CD14-positive monocyte (primary cell): ENCODE measurements around the gene NAA10. TPM values are rescaled to one million over a fixed set of nuclear protein-coding genes. Genes with fewer than 3 reads are reported as not detected.

Experiments used
- DNase-seq, 3 donors: peaks; one replicate each; pipeline ENCODE4 v3.0.0-alpha.2; 2011 to 2022
- H2AFZ ChIP-seq: 2 replicates; pipeline ENCODE4 v1.6.0; 2012; ENCODE audit warnings: mild to moderate bottlenecking, low read depth, low read length, inconsistent platforms; ENCODE audit not compliant: insufficient read depth, poor library complexity, severe bottlenecking
- H3K27ac ChIP-seq, 2 donors: 1 replicate in 1 of 2; 2 replicates in 1 of 2; pipeline ENCODE4 v1.5.1; 2012 to 2013; ENCODE audit warnings: low read length in 2 of 2, control low read depth in 1 of 2, inconsistent platforms in 1 of 2, low read depth in 1 of 2, mild to moderate bottlenecking in 1 of 2
- H3K27me3 ChIP-seq, 2 donors: one replicate each; pipeline versions ENCODE4 v1.6.0 to v1.6.1; 2011 to 2013; ENCODE audit warnings: low read length in 2 of 2; ENCODE audit not compliant: control insufficient read depth in 2 of 2, insufficient read depth in 2 of 2
- H3K36me3 ChIP-seq, 2 donors: replicated peaks in 1 of 2; 1 replicate in 1 of 2; 2 replicates in 1 of 2; pipeline versions ENCODE4 v1.5.1 to v1.6.1; 2012 to 2013; ENCODE audit warnings: low read length in 2 of 2, control low read depth in 1 of 2, inconsistent platforms in 1 of 2, mild to moderate bottlenecking in 1 of 2; ENCODE audit not compliant: insufficient read depth in 2 of 2, control insufficient read depth in 1 of 2
- H3K4me1 ChIP-seq, 2 donors: 1 replicate in 1 of 2; 2 replicates in 1 of 2; pipeline versions ENCODE4 v1.5.1 to v1.6.1; 2012 to 2013; ENCODE audit warnings: low read length in 2 of 2, control low read depth in 1 of 2, inconsistent platforms in 1 of 2, mild to moderate bottlenecking in 1 of 2, moderate library complexity in 1 of 2; ENCODE audit not compliant: insufficient read depth in 2 of 2, control insufficient read depth in 1 of 2
- H3K4me2 ChIP-seq: replicated peaks from 2 replicates; pipeline ENCODE3; 2012; ENCODE audit warnings: low read length, moderate library complexity, mild to moderate bottlenecking; ENCODE audit not compliant: poor library complexity, severe bottlenecking; ENCODE audit errors: extremely low read depth
- H3K4me3 ChIP-seq, 3 experiments: fragments of 200-600 bp in 1 of 3; sonication (generic) in 1 of 3; replicated peaks in 1 of 3; 1 replicate in 2 of 3; 2 replicates in 1 of 3; pipeline ENCODE4 v1.5.1; 2011 to 2013; ENCODE audit warnings: low read length in 3 of 3, mild to moderate bottlenecking in 3 of 3, control low read depth in 2 of 3, low read depth in 2 of 3, inconsistent platforms in 1 of 3, moderate library complexity in 1 of 3
- H3K79me2 ChIP-seq: 2 replicates; pipeline ENCODE4 v1.6.0; 2012; ENCODE audit warnings: mild to moderate bottlenecking, control low read depth, inconsistent platforms, low read length, moderate library complexity; ENCODE audit not compliant: insufficient read depth
- H3K9ac ChIP-seq: 2 replicates; pipeline ENCODE4 v1.6.0; 2017; ENCODE audit warnings: low read length, mild to moderate bottlenecking; ENCODE audit not compliant: insufficient read depth, poor library complexity, severe bottlenecking
- H3K9me3 ChIP-seq, 2 donors: replicated peaks in 1 of 2; 1 replicate in 1 of 2; 2 replicates in 1 of 2; pipeline versions ENCODE4 v1.5.1 to v1.6.1; 2012 to 2013; ENCODE audit warnings: low read length in 2 of 2, control low read depth in 1 of 2; ENCODE audit not compliant: control insufficient read depth in 1 of 2, insufficient read depth in 1 of 2
- H4K20me1 ChIP-seq: 2 replicates; pipeline ENCODE4 v1.6.0; 2012; ENCODE audit warnings: mild to moderate bottlenecking, low read length, control low read depth, moderate library complexity; ENCODE audit not compliant: insufficient read depth
- H3K27ac Mint-ChIP-seq, 7 donors: one replicate each; pipeline ENCODE4 v1.8.0; 2020; ENCODE audit warnings: mild to moderate bottlenecking in 7 of 7, mixed read lengths in 7 of 7, moderate library complexity in 6 of 7, inconsistent platforms in 2 of 7
- H3K27me3 Mint-ChIP-seq, 3 donors: one replicate each; pipeline ENCODE4 v1.8.0; 2021 to 2022; ENCODE audit warnings: low read depth in 3 of 3, mild to moderate bottlenecking in 3 of 3, mixed read lengths in 3 of 3, moderate library complexity in 3 of 3, inconsistent platforms in 1 of 3
- H3K36me3 Mint-ChIP-seq, 2 donors: one replicate each; pipeline ENCODE4 v1.8.0; 2020; ENCODE audit warnings: mixed read lengths in 2 of 2, inconsistent platforms in 1 of 2, mild to moderate bottlenecking in 1 of 2
- H3K4me1 Mint-ChIP-seq: one replicate; pipeline ENCODE4 v1.8.0; 2020; ENCODE audit warnings: mild to moderate bottlenecking, mixed read lengths
- H3K4me3 Mint-ChIP-seq, 2 donors: one replicate each; pipeline ENCODE4 v1.8.0; 2020; ENCODE audit warnings: mild to moderate bottlenecking in 2 of 2, mixed read lengths in 2 of 2, moderate library complexity in 1 of 2
- H3K9me3 Mint-ChIP-seq, 7 donors: one replicate each; pipeline ENCODE4 v1.8.0; 2020 to 2022; ENCODE audit warnings: mixed read lengths in 7 of 7, mild to moderate bottlenecking in 6 of 7, moderate library complexity in 6 of 7, inconsistent platforms in 2 of 7
- CTCF ChIP-seq: fragments of 200-600 bp; IDR thresholded peaks from one replicate; pipeline ENCODE4 v1.8.0; 2022; ENCODE audit warnings: antibody characterized with exemption, mild to moderate bottlenecking
- WGBS: methylation state at CpG from one replicate; pipeline ENCODE4 v1.1.5; 2013; ENCODE audit warnings: missing lambda C conversion rate; ENCODE audit not compliant: insufficient coverage; 5-methylcytosine and 5-hydroxymethylcytosine counted together
- intact Hi-C, 2 donors: fragments of 100-400 bp; cut with micrococcal nuclease; formaldehyde crosslinking; loops; one replicate each; pipeline versions ENCODE4 v1.15.0 to v1.15.1; 2023
- polyA plus RNA-seq, 3 donors: library from polyadenylated mRNA; depleted of rRNA in 1 of 3; unstranded in 2 of 3; stranded (reverse) in 1 of 3; fragments of 300-500 nt in 2 of 3; fragments of >200 nt in 1 of 3; fragmentation: Illumina TruSeq in 2 of 3; gene quantifications; 1 replicate in 2 of 3; 2 replicates in 1 of 3; pipeline ENCODE4 v1.2.3, GENCODE V29; 2012 to 2021

Gene NAA10
- polyA plus RNA-seq, 3 donors: 46.7 to 109 (median 47.9) TPM

- H3K9ac ChIP-seq: peak overlapping the region; percentile 66
- WGBS: no CpG with 5 or more reads among the region's 4 CpGs
- Mint-ChIP-seq H3K27me3 (peaks cover 0 to 34% (median under 1%) of the 10 kb centered on the region in 3 donors), H3K4me3 (peak overlapping the region; percentile 83 to 85), H3K36me3 (peaks cover 12 to 32% of the 10 kb centered on the region in 2 donors), H3K27ac (peak overlapping the region; percentile 93 to 99 (median 98)), H3K4me1 (peaks cover 37% of the 10 kb centered on the region), H3K9me3 (peaks cover 0 to 17% (median 6%) of the 10 kb centered on the region in 7 donors)
- H3K4me3 ChIP-seq: peak overlapping the region; percentile 44 to 90 (median 89)
- peaks cover 20 to 21% of the 10 kb centered on the region in 2 donors for H3K36me3 ChIP-seq
- peak overlapping the region; percentile 97 for H3K4me2 ChIP-seq
- no peaks in the 10 kb centered on the region for H3K27me3 ChIP-seq
- TF ChIP-seq CTCF: no peak
- no peak for DNase-seq
- H4K20me1 ChIP-seq: peaks cover 92% of the 10 kb centered on the region
- H3K27ac ChIP-seq: peak overlapping the region; percentile 94 to 99
- H3K4me1 ChIP-seq: peaks cover 62 to 91% of the 10 kb centered on the region in 2 donors
- H3K9me3 ChIP-seq: no peaks in the 10 kb centered on the region
- H3K79me2 ChIP-seq: peaks cover 63% of the 10 kb centered on the region
- intact Hi-C loops: loop anchor here (5.0 to 10.0 kb wide), 4 partner anchors 132 to 204 kb away; partner anchors contain the start of genes IDH3G (in 2 of the 2), SSR4 (in 2 of the 2), ABCD1 (in 1 of the 2) and BCAP31 (in 1 of the 2)
- peak overlapping the region; percentile 52 for H2AFZ ChIP-seq
These were observed 8.3 kb downstream of the NAA10 start for GRCh38 chrX:153926552-153926857.

- DNase-seq: no peak
- peak within 1 kb of the TSS; percentile 44 to 90 (median 89) for H3K4me3 ChIP-seq
- H3K27me3 ChIP-seq: no peaks in the 10 kb centered on the region
- H3K27me3 Mint-ChIP-seq: peaks cover 0 to 34% (median 0%) of the 10 kb centered on the region in 3 donors
- intact Hi-C loops: loop anchor here (5.0 to 10.0 kb wide), 4 partner anchors 131 to 204 kb away; partner anchors contain the start of genes IDH3G (in 2 of the 2), SSR4 (in 2 of the 2), ABCD1 (in 1 of the 2) and BCAP31 (in 1 of the 2)
- H3K4me1 Mint-ChIP-seq: peaks cover 37% of the 10 kb centered on the region
- peaks cover 92% of the 10 kb centered on the region for H4K20me1 ChIP-seq
- peak within 1 kb of the TSS; percentile 97 for H3K4me2 ChIP-seq
- H3K27ac ChIP-seq: peak within 1 kb of the TSS; percentile 94 to 99
- H3K9me3 Mint-ChIP-seq: peaks cover 0 to 17% (median 6%) of the 10 kb centered on the region in 7 donors
- H3K79me2 ChIP-seq: peaks cover 65% of the 10 kb centered on the region
- peak within 1 kb of the TSS; percentile 86 to 95 for H3K4me3 Mint-ChIP-seq
- peak within 1 kb of the TSS; percentile 93 to 99 (median 98) for H3K27ac Mint-ChIP-seq
- peak within 1 kb of the TSS; percentile 52 for H2AFZ ChIP-seq
- peaks cover 62 to 91% of the 10 kb centered on the region in 2 donors for H3K4me1 ChIP-seq
- peaks cover 6 to 29% of the 10 kb centered on the region in 2 donors for H3K36me3 Mint-ChIP-seq
- H3K9ac ChIP-seq: peak within 1 kb of the TSS; percentile 82
- TF ChIP-seq CTCF: no peak
- peaks cover 20 to 21% of the 10 kb centered on the region in 2 donors for H3K36me3 ChIP-seq
- under 1% methylated on average over 49 of the region's 59 CpGs for WGBS
- no peaks in the 10 kb centered on the region for H3K9me3 ChIP-seq
These were observed 8.9 kb downstream of the NAA10 start, which contains the start of gene ARHGAP4 for GRCh38 chrX:153925739-153926551. Gene ARHGAP4 (minus strand): TSS chrX:153926264. CDS start chrX:153926202, 62 bp downstream.
